ENCODE measurements around the gene CPLANE1.

- TF ChIP-seq POLR2A (IDR thresholded peaks at IDR 0.05; ENCODE audit: low read depth, low read length) (no peak), CTCF (conservative IDR thresholded peaks at IDR 0.05; ENCODE audit: low read depth, low read length) (no peak), MAFK (IDR thresholded peaks at IDR 0.05; ENCODE audit: low read depth, low read length) (no peak), RFX5 (IDR thresholded peaks at IDR 0.05; ENCODE audit: low read depth, low read length) (no peak)
Observed at GRCh38 chr5:37086466-37087173, 162.6 kb downstream of the CPLANE1 start.
